ENCODE measurements around the gene PPP1R3G.
"Not testable (repeated sequence)": the region's sequence is repeated elsewhere in the genome, so short reads cannot be mapped to it uniquely, and the experiment has no call there.

Gene PPP1R3G

DNA sequence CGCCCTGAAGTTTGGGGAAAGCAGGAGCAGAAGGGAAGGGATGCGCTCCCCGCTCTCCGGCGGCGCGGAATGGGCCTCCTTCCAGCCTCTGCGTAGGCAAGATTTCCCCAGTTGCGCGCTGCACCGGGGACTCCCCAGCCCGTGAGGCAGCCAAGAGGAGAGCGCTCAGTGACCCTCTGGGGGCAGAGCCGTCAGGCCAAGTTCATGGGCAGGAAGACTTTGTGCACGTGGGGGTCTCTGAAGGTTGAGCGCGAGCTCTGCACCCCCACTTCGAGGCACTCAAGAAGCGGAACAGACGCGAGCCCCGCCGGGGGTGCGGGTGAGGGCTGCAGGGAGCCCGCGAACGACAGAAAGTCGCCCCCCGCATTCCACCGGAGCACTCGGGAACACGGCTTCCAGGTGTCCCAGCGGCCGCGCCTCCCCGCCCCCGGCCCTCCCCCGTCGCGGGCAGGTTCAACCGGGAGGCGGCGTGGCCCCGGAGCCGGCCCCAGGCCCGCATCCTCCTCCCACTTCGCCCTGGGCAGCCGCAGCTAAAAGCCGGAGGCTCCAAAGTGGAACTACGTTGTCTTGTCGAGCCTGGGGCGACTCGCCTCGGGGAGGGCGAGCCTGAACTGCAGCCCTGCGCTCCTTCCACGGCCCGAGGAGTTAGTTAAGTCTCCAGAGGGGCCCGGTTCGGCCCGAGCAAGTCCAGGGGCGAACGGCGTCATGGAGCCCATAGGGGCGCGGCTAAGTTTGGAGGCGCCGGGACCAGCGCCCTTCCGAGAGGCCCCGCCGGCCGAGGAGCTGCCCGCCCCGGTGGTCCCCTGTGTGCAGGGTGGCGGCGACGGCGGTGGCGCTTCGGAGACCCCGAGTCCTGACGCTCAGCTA is at the start of gene PPP1R3G:
Gene PPP1R3G (plus strand): TSS at position 561 of the 867 bp plus-strand sequence. CDS start 145 bp downstream, at position 706.
- peak; percentile 20 for DNase-seq (ENCODE audit: low read depth)

DNA sequence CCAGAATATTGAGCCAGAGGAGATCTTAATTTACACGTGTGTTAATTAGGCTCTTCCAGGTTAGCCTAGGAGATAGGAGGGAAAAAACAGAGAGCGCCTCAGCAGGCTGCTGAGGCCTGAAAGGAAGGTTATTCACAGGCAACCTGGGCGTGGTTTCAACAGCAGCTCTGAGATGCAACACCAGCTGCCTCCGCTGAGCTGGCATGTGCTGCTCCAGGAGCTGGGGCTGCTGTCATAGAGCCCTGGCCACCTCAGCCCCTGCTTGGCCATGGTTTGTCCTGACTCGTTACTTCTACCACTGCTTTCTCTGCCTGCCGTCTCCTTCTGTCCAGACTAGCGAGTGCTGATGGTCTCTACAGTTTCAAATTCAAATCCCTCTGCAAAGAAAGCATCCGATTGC is 48.9 kb upstream of the PPP1R3G start:
- DNase-seq (ENCODE audit: low read depth) = no peak

DNA sequence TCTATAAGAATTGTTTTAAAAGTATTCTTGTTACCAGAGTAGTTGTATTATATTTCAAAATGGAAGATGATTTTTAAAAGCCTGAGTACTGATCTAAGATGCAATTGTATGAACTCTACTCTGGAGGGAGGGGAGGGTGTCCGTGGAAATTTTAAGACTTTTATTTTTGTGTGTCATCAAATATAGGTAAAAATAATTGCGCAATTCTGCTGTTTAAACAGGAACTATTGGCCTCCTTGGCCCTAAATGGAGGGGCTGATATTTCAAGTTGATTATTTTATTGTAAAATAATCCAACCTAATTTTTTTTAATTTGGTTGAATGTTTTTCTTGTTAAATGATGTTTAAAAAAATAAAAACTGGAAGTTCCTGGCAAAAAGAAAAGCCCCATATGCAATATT is 43.2 kb upstream of the PPP1R3G start:
- no peak for DNase-seq (ENCODE audit: low read depth)

DNA sequence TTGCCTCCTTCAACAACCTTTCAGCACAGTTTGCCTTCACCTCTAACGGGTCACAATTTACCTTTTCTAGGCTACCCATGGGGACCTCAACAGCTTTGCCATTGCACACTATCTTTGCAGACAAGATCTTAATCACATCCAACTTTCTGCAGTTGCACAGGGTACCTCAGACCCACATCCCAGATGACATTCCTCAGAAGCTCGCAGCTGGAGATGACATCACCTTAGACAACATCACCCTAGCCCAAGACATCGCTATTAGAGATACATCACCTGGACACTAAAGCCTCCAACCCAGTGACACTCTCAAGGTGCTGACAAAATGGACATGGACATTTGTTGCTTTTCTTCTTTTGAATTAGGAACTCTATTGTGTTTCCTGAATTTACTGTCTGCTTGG is 42.7 kb upstream of the PPP1R3G start:
- no peak for DNase-seq (ENCODE audit: low read depth)

DNA sequence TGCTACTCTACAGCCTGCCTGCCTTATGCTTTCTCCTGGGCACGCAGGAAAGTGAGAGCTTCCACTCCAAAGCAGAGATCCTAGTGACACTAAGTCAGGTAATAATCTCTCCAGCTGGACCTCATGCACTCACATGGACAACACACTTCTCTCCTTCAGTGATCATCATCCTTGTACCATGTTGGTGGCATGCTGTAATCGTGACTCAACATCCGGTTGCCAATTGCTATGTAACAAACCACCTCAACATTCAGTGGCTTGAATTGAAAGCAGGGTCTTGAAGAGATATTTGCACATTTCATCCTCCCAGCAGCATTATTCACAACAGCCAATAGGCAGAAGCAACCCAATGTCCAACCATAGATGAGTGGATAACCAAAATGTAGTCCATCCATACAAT is 40.3 kb upstream of the PPP1R3G start:
- no peak for DNase-seq (ENCODE audit: low read depth)

DNA sequence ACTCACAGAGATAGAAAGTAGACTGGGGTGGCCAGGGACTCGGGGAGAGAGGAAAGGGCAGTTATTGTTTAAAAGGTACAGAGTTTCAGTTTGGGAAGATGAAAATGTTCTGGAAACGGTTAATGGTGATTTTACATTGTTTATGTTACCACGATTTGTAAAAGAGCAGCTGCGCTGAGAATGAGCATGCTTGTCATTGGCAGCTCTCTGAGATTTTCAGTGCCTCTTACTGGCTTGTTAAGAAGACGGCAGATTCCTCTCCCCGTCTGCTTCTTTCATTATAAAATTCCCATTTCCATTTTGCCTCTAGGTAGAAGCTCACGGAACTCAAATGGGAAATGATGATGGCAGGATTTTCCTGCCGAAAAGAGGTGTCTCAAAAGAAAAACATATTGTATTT is 39.7 kb upstream of the PPP1R3G start:
- no peak for DNase-seq (ENCODE audit: low read depth)

DNA sequence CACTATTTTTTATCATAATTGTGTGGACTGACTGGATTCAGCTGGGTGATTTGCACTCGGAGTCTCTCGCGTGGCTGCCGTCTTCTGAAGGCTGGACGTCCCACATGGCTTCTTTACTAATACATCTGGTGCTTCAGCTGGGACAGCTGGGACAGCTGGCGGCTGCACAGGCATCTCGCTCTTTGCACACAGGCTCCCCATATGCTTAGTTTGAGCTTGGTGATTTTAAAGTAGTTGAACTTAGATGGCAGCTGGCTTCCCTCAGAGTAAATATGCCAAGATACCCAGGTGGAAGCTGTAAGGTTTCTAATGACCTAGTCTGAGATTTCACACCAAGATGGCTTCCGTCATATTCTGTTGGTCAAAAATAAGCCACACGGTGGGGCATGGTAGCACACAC is 38.7 kb upstream of the PPP1R3G start:
- DNase-seq (ENCODE audit: low read depth) = no peak

DNA sequence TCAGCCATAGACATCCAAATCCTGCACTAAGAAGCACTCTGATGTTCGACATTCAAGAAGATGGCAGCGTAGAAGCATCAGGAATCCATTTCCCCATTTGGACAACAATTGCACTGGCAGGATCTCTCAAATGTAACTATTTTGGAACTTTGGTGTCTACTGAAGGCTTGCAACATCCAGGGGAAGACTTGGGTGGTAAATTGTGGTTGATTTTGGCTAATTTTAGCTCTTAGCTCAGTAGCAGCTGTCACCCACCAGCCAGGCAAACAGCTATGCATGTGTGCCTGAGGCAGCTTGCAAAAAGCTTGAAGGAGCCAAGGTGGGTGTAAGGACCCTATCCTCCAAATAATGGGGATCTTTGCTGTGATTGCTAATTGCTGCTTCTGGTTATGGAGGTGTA is 35.1 kb upstream of the PPP1R3G start:
- DNase-seq (ENCODE audit: low read depth) = no peak

DNA sequence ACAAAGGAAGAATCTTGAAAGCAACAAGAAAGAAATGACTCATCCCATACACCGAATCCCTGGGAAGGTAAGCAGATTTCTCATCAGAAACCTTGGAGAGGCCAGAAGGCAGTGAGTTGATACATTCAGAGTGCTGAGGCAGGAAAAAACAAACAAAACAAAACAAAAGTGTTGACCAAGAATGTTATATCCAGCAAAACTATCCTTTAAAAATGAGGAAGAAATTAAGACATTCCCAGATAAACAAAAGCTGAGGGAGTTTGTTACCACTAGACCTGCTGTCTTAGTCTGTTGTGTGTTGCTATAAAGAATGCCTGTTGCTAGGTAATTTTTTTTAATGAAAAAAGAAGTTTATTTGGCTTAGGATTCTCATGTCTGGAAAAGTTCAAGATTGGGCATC is 33.7 kb upstream of the PPP1R3G start:
- no peak for DNase-seq (ENCODE audit: low read depth)

DNA sequence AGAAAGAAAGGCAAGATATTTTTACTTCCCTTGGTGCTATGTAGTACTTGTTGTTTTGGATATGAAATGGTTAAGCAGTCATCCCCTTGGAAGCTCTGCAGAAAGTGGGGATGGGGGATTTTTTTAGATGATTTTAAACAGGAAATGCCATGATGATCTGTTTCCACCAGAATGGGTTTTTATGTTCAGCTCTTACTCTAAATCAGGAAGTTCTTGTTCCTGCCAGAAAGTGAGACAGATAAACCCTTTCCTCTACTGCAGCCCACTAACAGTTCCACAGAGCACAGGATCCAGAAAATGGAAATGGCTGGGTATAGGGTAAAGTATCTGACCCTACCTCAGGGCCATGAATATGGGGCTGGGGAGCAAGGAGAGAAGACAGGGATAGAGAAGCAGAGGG is 32.1 kb upstream of the PPP1R3G start:
- DNase-seq (ENCODE audit: low read depth) = no peak

DNA sequence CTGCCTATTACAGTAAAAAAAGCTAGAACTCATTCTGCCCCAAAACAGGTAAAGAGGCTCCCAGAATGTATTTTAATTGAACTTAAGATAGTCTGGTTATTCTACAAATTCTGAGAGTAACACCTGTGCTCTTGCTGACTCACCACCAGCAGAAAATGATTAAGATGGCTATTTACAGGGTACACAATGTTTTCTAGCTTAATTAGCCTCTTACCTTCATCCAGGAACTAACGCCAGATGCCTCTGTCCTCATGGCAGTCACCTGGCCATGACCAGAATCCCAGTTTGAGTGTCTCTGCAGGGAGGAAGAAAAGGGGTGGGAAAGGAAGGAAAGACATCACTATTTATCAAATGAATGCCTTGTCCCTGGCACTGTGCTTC is 31.3 kb upstream of the PPP1R3G start:
- DNase-seq (ENCODE audit: low read depth) = no peak

DNA sequence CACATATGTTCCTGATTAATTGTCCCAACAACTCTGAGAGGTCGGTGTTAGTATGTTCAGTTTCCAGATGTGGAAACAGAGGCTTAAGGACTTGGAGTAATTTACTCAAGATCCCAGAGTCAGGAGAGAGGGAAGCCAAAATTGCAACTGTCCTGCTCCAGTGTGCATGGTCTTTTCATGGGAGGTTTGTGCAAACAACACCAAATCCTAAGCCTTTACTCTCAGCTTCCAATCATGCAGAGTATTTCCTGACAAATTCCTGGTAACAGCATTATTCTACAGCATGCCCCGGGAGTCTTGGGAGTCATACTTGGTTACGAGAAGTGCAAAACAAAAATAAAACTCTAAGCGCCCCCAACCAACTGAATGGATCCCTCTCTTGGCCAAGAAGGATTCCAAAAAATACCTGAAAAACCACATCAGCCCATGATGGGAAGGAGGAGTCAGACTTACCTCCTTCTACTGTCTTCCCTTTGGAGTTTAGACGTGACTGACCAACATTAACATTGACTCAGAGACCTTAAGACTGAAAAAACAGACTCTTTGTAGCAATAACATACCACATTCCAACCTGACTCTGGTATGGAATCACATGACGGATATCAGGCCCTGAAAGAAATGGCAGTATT is 30.8 kb upstream of the PPP1R3G start:
- DNase-seq (ENCODE audit: low read depth) = no peak

DNA sequence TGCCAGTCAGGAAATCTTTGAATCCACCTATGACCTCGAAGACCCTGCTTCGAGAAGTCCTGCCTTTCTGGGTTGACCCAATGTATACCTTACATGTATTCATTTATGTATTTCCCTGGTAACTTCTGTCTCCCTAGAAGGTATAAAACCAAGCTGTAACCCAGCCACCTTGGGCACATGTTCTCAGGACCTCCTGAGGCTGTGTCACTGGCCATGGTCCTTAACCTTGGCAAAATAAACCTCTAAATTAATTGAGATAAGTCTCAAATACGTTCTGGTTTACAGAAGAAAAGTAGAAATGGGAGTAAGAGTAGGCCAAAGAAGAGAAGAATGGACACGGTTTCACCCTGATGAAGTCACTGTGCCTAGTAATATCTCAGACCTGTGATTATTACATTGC is 30.0 kb upstream of the PPP1R3G start:
- no peak for DNase-seq (ENCODE audit: low read depth)

DNA sequence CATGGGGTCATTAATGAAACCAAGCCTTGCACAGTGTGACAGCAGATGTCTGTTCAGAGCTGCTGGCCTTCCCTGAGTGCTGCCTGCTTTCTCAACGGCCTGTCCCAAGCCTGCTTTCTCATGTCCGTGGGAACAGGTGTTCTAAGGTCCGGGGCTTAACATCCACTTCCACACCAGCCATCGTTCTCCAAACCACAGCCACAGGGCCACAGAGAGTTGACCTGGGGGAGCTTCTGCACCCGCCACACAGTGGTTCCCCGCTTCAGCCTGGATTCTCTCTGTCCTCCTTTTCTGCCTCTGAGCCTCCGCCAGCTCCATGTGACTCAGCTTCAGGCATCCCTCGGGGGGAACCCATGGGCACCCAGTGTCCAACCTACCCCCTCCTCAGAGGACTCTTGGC is 26.9 kb upstream of the PPP1R3G start:
- DNase-seq (ENCODE audit: low read depth) = no peak

DNA sequence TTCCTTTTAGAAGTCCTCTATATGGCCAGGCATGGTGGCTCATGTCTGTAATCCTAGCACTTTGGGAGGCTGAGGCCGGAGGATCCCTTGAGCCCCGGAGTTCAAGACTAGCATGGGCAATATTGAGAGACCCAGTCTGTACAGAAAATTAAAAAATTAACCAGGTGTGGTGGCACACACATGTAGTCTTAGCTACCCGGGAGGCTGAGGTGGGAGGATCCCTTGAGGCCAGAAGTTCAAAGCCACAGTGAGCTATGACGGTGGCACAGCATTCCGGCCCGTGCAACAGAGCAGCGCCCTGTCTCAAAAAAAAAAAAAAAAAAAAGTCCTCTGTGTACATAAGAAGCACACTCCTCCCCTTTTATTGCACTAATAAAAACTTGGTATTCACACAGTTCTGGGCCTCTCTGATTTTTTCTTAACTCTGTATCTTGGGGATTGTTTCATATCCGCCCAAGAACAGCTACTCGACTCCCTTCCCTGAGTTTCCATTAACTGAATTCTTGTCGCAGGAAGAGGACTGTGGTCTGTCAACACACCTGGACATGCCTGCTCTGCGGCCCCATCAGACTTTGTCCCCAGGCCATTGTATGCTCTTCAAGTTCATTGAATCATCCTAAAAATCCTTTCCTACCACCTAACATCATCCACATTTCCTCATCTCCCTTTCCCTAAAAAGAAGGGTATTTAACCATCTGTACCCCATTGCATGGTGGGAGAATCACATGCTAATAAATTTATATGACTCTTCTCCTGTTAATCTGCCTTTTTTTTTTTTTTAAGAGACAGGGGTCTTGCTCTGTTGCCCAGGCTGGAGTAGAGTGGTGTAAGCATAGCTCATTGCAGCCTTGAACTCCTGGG is 25.9 kb upstream of the PPP1R3G start:
- DNase-seq (ENCODE audit: low read depth) = no peak

DNA sequence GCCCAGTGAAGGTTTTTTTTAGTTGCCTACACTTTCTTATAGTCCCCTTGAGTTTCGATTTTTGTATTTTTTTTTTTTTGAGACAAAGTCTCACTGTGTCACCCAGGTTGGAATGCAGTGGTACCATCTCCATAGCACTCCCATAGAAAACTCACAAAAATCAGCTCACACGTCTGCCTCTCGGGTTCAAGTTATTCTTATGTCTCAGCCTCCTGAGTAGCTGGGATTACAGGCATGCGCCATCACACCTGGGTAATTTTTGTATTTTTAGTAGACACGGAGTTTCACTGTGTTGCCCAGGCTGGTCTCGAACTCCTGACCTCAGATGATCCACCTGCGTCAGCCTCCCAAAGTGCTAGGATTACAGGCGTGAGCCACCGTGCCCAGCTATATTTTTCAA is 24.7 kb upstream of the PPP1R3G start:
- DNase-seq (ENCODE audit: low read depth) = not testable (repeated sequence)

DNA sequence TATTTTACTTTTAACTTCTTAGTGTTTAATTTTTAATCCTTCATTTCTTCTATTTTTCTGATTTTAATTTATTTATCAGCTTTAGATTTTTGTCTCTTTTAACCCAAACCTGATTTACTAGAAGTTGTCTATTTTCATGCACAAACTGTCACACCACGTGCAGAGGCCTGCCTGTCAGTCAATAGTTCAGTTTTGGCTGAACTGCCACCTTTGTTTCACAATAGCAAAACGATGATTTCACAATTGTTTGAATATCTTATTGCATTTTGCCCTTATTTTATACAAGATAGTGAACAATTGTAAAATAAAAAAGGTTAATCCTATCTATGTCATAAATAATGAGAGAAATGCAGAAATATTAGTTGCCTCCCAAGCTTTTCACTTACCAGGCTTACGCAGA is 24.0 kb upstream of the PPP1R3G start:
- no peak for DNase-seq (ENCODE audit: low read depth)

DNA sequence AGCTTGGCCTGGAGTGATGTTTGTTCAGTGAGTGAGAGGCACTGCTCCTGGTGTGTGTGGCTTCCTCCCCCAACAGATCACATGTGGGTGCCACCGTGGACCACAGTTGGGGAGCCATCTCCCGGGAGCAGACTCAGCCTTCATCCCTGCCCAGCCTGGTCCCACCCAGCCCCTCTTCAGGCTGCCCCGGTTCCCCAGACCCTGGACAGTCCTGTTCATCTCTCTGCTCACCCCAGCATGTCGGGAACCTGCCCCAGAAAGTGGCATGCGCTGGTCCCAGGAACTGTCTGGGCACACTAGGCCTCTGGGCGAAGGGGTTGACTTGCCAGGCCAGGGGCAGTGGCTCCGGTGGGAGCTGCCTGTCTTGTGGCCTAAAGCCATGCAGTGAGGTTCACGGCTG is 21.5 kb upstream of the PPP1R3G start:
- DNase-seq (ENCODE audit: low read depth) = no peak

DNA sequence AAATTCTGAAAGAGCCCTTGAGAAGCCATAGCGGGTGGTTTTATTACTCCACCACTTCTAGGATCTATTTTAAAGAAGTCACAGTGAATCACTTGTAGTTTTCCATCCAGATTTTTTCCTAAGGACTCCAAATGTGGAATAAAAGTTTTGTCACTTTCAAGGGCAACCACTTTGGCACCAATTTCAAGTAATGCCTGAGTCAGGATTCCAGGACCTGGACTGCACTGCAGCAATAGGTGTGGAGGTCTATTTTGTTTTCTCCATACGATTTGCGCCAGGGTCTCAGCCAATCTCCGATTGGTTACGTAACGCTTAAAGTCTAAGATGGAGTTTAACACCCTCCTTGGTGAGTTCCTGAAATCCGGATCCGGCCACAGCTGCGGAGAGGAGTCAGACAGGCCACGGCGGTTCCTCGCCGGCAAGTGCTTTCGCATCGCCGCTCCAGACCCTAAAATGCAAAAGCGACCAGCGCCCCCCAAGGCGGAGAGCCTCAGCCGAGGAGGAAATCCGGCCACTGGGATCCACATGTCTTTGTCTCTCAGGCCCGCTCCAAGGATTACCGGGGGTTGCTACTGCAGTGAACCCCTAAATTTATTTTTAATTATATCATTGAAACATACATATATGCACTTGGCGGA is 18.6 kb upstream of the PPP1R3G start:
- no peak for DNase-seq (ENCODE audit: low read depth)

DNA sequence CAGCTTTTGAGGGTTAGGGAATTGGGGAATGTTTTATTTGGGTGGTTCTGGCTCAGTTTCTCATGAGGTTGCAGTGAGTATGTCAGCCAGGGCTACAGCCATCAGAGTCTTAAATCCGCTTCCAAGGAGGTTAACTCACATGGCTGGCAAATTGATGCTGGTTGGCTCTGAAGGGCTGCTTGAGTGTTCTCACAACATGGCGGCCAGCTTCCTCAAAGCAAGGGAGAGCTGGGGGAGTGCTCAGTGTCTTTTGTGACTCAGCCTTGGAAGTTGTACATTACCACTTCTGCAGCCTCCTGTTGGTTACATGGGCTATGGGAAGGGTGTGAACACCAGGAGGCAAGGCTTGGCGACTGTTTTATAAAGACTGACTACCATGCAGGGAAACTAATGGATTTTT is 17.8 kb upstream of the PPP1R3G start:
- no peak for DNase-seq (ENCODE audit: low read depth)

DNA sequence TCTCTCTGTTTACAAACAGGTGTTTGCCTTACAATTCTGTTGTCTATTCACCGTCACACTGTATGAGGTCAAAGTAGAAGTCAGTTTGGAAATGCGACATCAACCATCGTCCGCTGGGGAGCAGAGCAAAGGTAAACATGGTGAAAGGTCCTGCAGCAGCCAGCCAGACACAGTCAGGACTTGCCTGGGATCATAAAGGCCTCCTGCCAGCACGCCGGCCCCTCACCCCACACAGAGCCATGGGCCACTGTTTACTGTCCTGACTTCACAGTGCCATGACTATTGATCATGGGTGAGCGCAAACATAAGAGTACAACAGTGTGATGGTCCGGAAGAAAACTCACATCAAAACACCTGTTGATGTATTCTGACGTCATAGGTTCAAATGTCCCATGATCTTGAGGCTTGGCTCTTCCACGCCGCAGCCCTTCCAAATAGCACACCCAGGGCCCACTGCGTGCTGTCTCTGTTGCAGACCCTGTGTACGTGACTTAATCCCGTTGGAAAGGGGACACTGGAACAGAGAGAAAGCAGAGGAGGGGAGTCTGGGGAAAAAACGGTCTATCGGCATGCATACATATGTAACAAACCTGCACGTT is 16.9 kb upstream of the PPP1R3G start:
- DNase-seq (ENCODE audit: low read depth) = no peak

DNA sequence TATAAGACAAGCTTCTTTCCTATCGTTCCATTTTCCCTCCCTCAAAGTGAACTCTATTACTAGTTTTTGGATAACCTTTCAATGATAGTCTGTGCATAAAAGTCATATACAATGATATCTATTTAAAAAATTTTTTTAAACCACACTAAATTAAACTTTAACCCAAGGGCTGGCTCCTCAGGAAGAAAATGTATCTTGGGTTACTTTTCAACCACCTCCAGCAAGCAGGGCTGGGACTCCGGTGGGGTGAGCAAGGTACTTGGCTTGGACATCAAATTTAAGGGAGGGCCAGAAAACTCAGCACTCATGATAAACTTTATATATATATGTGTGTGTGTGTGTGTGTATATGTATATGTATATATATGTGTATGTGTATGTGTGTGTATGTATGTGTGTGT is 13.9 kb upstream of the PPP1R3G start:
- DNase-seq (ENCODE audit: low read depth) = no peak

Data from CMK (cell line).